Neural cell (in vitro differentiated cells): Measurements from ENCODE around the gene ABHD12. TPM values are rescaled to one million over a fixed set of nuclear protein-coding genes. Genes with fewer than 3 reads are reported as not detected.
"Not testable (repeated sequence)": the region's sequence is repeated elsewhere in the genome, so short reads cannot be mapped to it uniquely, and the experiment has no call there.

ENCODE experiments used
- H2AFZ ChIP-seq: fragments of 200-600, 300-800 bp; sonication (generic), shearing (Covaris generic); 2 replicates; pipeline ENCODE4 v1.6.0; 2014; ENCODE audit warnings: low read depth, mild to moderate bottlenecking, antibody characterized with exemption, low read length, moderate library complexity
- H3F3A ChIP-seq: fragments of 200-600 bp; shearing (Covaris generic); 2 replicates; pipeline ENCODE4 v1.6.1; 2016; ENCODE audit warnings: mild to moderate bottlenecking, moderate library complexity, mixed read lengths, antibody characterized with exemption, low read length; ENCODE audit not compliant: insufficient read depth, poor library complexity, severe bottlenecking
- H3K27ac ChIP-seq: fragments of 200-600, 300-800 bp; sonication (generic), shearing (Covaris generic); 2 replicates; pipeline ENCODE4 v1.5.1; 2014; ENCODE audit warnings: mild to moderate bottlenecking, low read length, moderate library complexity
- H3K27me3 ChIP-seq: fragments of 300-800, 200-600 bp; sonication (generic), shearing (Covaris generic); 2 replicates; pipeline ENCODE4 v1.6.0; 2014; ENCODE audit warnings: mild to moderate bottlenecking, low read depth, low read length, moderate library complexity; ENCODE audit not compliant: insufficient read depth
- H3K36me3 ChIP-seq: fragments of 300-800, 200-600 bp; sonication (generic), shearing (Covaris generic); 2 replicates; pipeline ENCODE4 v1.5.1; 2014; ENCODE audit warnings: mild to moderate bottlenecking, antibody characterized with exemption, low read length, moderate library complexity; ENCODE audit not compliant: insufficient read depth
- H3K4me2 ChIP-seq: fragments of 300-800, 200-600 bp; sonication (generic), shearing (Covaris generic); 2 replicates; pipeline ENCODE4 v1.6.0; 2014; ENCODE audit warnings: mild to moderate bottlenecking, low read length
- H3K4me3 ChIP-seq: fragments of 300-800, 200-600 bp; sonication (generic), shearing (Covaris generic); 2 replicates; pipeline ENCODE4 v1.5.1; 2014; ENCODE audit warnings: mild to moderate bottlenecking, low read length, moderate library complexity
- H3K79me2 ChIP-seq: fragments of 200-600 bp; shearing (Covaris generic); replicated peaks from 2 replicates; pipeline ENCODE4 v1.6.0; 2014; ENCODE audit warnings: mild to moderate bottlenecking, low read length, moderate library complexity; ENCODE audit not compliant: insufficient read depth
- H3K9ac ChIP-seq: fragments of 300-800, 200-600 bp; sonication (generic), shearing (Covaris generic); 2 replicates; pipeline ENCODE4 v1.6.1; 2016; ENCODE audit warnings: mild to moderate bottlenecking, low read length, mixed read lengths
- H3K9me2 ChIP-seq: fragments of 200-600 bp; shearing (Covaris generic); 2 replicates; pipeline ENCODE4 v1.6.1; 2016; ENCODE audit warnings: mild to moderate bottlenecking, low read length, mixed read lengths; ENCODE audit not compliant: insufficient read depth
- H3K9me3 ChIP-seq: fragments of 200-600, 300-800 bp; sonication (generic), shearing (Covaris generic); 2 replicates; pipeline ENCODE4 v1.6.1; 2016; ENCODE audit warnings: mild to moderate bottlenecking, mixed run types, low read length, moderate library complexity, mixed read lengths
- H4K20me1 ChIP-seq: fragments of 200-600 bp; shearing (Covaris generic); 2 replicates; pipeline ENCODE4 v1.6.1; 2016; ENCODE audit warnings: mild to moderate bottlenecking, mixed run types; ENCODE audit not compliant: insufficient read depth
- EP300 ChIP-seq: fragments of 450-650 bp; conservative IDR thresholded peaks from 2 replicates; pipeline ENCODE4 v1.6.1; 2014; ENCODE audit warnings: antibody characterized with exemption, mild to moderate bottlenecking, moderate library complexity; ENCODE audit not compliant: poor library complexity, severe bottlenecking
- EZH2 ChIP-seq: fragments of 200-600, 300-800 bp; shearing (Covaris generic), sonication (generic); IDR thresholded peaks from 2 replicates; pipeline ENCODE4 v1.6.1; 2014; ENCODE audit warnings: antibody characterized with exemption, low read length, borderline replicate concordance, mild to moderate bottlenecking; ENCODE audit not compliant: insufficient read depth, poor library complexity, severe bottlenecking
- MXI1 ChIP-seq: fragments of 450-650 bp; conservative IDR thresholded peaks from 2 replicates; pipeline ENCODE4 v1.6.1; 2014; ENCODE audit warnings: antibody characterized with exemption, mild to moderate bottlenecking; ENCODE audit not compliant: poor library complexity, severe bottlenecking
- POLR2AphosphoS5 ChIP-seq: IDR thresholded peaks from 2 replicates; pipeline ENCODE4 v1.6.1; 2012
- RAD21 ChIP-seq: fragments of 450-650 bp; conservative IDR thresholded peaks from 2 replicates; pipeline ENCODE4 v1.6.1; 2014; ENCODE audit warnings: antibody characterized with exemption, mild to moderate bottlenecking, moderate library complexity
- SMC3 ChIP-seq: fragments of 450-650 bp; conservative IDR thresholded peaks from 2 replicates; pipeline ENCODE4 v1.6.1; 2014; ENCODE audit warnings: antibody characterized with exemption, mild to moderate bottlenecking, moderate library complexity; ENCODE audit not compliant: poor library complexity
- TAF1 ChIP-seq: IDR thresholded peaks from 2 replicates; pipeline ENCODE4 v1.6.1; 2012; ENCODE audit warnings: low read depth
- polyA plus RNA-seq: library from polyadenylated mRNA; depleted of rRNA; stranded (reverse); fragments of >200 nt; gene quantifications from 2 replicates; pipeline ENCODE4 v1.2.3, GENCODE V29; 2014
- TF ChIP-seq, protein P1 (sequence below): fragments of 450-650 bp; IDR thresholded peaks from 2 replicates; pipeline ENCODE4 v1.5.1; 2014; ENCODE audit warnings: antibody characterized with exemption, mild to moderate bottlenecking, moderate library complexity; ENCODE audit not compliant: poor library complexity, severe bottlenecking
- TF ChIP-seq, protein P2 (sequence below): IDR thresholded peaks from 2 replicates; pipeline ENCODE4 v1.6.1; 2012; ENCODE audit warnings: borderline replicate concordance

ABHD12 gene
- polyA plus RNA-seq, 1 donor from 2014 or later: 32.3 TPM

DNA sequence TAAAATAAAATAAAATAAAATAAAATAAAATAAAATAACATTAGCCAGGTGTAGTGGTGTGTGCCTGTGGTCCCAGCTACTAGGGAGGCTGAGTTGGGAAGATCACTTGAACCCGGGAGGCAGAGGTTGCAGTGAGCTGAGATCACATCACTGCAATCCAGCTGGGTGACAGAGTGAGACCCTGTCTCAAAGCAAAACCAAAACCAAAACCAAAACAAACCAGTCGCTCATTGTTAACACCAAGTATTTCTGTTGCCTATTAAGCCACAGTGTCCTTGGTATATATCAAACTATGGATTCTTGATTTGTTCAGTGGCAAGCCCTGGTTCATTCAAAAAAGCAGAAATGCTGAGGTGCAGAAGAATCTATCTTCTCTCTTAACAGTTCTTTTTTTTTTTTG is 77.0 kb downstream of the ABHD12 start:
- H3K9ac ChIP-seq: no peak overlapping the region
- no peaks in the 10 kb centered on the region for H3K27me3 ChIP-seq
- TF ChIP-seq, protein P1, sequence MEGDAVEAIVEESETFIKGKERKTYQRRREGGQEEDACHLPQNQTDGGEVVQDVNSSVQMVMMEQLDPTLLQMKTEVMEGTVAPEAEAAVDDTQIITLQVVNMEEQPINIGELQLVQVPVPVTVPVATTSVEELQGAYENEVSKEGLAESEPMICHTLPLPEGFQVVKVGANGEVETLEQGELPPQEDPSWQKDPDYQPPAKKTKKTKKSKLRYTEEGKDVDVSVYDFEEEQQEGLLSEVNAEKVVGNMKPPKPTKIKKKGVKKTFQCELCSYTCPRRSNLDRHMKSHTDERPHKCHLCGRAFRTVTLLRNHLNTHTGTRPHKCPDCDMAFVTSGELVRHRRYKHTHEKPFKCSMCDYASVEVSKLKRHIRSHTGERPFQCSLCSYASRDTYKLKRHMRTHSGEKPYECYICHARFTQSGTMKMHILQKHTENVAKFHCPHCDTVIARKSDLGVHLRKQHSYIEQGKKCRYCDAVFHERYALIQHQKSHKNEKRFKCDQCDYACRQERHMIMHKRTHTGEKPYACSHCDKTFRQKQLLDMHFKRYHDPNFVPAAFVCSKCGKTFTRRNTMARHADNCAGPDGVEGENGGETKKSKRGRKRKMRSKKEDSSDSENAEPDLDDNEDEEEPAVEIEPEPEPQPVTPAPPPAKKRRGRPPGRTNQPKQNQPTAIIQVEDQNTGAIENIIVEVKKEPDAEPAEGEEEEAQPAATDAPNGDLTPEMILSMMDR: no peak
- TF ChIP-seq EZH2 (no peak), TAF1 (no peak), EP300 (no peak), POLR2AphosphoS5 (no peak), SMC3 (no peak), RAD21 (no peak)
- TF ChIP-seq, protein P2, sequence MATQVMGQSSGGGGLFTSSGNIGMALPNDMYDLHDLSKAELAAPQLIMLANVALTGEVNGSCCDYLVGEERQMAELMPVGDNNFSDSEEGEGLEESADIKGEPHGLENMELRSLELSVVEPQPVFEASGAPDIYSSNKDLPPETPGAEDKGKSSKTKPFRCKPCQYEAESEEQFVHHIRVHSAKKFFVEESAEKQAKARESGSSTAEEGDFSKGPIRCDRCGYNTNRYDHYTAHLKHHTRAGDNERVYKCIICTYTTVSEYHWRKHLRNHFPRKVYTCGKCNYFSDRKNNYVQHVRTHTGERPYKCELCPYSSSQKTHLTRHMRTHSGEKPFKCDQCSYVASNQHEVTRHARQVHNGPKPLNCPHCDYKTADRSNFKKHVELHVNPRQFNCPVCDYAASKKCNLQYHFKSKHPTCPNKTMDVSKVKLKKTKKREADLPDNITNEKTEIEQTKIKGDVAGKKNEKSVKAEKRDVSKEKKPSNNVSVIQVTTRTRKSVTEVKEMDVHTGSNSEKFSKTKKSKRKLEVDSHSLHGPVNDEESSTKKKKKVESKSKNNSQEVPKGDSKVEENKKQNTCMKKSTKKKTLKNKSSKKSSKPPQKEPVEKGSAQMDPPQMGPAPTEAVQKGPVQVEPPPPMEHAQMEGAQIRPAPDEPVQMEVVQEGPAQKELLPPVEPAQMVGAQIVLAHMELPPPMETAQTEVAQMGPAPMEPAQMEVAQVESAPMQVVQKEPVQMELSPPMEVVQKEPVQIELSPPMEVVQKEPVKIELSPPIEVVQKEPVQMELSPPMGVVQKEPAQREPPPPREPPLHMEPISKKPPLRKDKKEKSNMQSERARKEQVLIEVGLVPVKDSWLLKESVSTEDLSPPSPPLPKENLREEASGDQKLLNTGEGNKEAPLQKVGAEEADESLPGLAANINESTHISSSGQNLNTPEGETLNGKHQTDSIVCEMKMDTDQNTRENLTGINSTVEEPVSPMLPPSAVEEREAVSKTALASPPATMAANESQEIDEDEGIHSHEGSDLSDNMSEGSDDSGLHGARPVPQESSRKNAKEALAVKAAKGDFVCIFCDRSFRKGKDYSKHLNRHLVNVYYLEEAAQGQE: no peak
- H2AFZ ChIP-seq: no peak overlapping the region
- H3F3A ChIP-seq: no peaks in the 10 kb centered on the region
- H3K4me2 ChIP-seq: no peak overlapping the region
- H3K79me2 ChIP-seq: no peaks in the 10 kb centered on the region
- H4K20me1 ChIP-seq: no peaks in the 10 kb centered on the region
- H3K36me3 ChIP-seq: no peaks in the 10 kb centered on the region
- H3K9me3 ChIP-seq: no peaks in the 10 kb centered on the region
- no peak overlapping the region for H3K4me3 ChIP-seq
- no peak overlapping the region for H3K27ac ChIP-seq
- H3K9me2 ChIP-seq: no peaks in the 10 kb centered on the region

GRCh38 chr20:25312716-25313115 is 77.9 kb downstream of the ABHD12 start:
- H3F3A ChIP-seq, H3K9ac ChIP-seq, H3K4me2 ChIP-seq: not testable (repeated sequence)

GRCh38 chr20:25310921-25311728 is 79.5 kb downstream of the ABHD12 start:
- no peak overlapping the region for H3K9ac ChIP-seq
- H3K27me3 ChIP-seq: no peaks in the 10 kb centered on the region
- no peak overlapping the region for H2AFZ ChIP-seq
- H3K4me3 ChIP-seq: no peak overlapping the region
- H3K4me2 ChIP-seq: no peak overlapping the region
- TF ChIP-seq MXI1 (no peak), TAF1 (no peak), EP300 (no peak), EZH2 (no peak), RAD21 (no peak), SMC3 (no peak)
- TF ChIP-seq, protein P1: no peak
- no peaks in the 10 kb centered on the region for H3K79me2 ChIP-seq
- H3F3A ChIP-seq: no peaks in the 10 kb centered on the region
- no peaks in the 10 kb centered on the region for H4K20me1 ChIP-seq
- no peaks in the 10 kb centered on the region for H3K9me3 ChIP-seq
- H3K9me2 ChIP-seq: no peaks in the 10 kb centered on the region
- no peaks in the 10 kb centered on the region for H3K36me3 ChIP-seq
- H3K27ac ChIP-seq: no peak overlapping the region

More at GRCh38 chr20:25312716-25313115, 77.9 kb downstream of the ABHD12 start:
- not testable (repeated sequence) for H3K9me3 ChIP-seq, H3K4me3 ChIP-seq, H3K9me2 ChIP-seq, H2AFZ ChIP-seq, H3K79me2 ChIP-seq, H3K27me3 ChIP-seq, H4K20me1 ChIP-seq, H3K36me3 ChIP-seq, H3K27ac ChIP-seq
